ENCODE results near the gene UTP11.

UTP11 gene

GRCh38 chr1:38000233-38000528 lies 12.4 kb upstream of the UTP11 start:
- no peaks in the 10 kb centered on the region for H3K27me3 ChIP-seq (ENCODE audit: insufficient read depth, low read length)
- H3K4me3 ChIP-seq (ENCODE audit: low read depth, low read length) = no peak overlapping the region
- H2AFZ ChIP-seq (ENCODE audit: insufficient read depth, low read length, poor library complexity) = peak overlapping the region; percentile 19
- H2BK120ac ChIP-seq (ENCODE audit: insufficient read depth, low read length, poor library complexity) = peak overlapping the region; percentile 94
- H3K4me2 ChIP-seq (ENCODE audit: low read length) = peak overlapping the region; percentile 46
- peak overlapping the region; percentile 81 for H3K18ac ChIP-seq (ENCODE audit: low read length)
- H3K9me3 ChIP-seq (ENCODE audit: insufficient read depth, low read depth, low read length) = no peaks in the 10 kb centered on the region
- peak overlapping the region; percentile 97 for H4K91ac ChIP-seq (ENCODE audit: low read depth, low read length)
- H3K79me2 ChIP-seq (ENCODE audit: control insufficient read depth, insufficient read depth, low read length, poor library complexity) = peaks cover 41% of the 10 kb centered on the region
- peaks cover 45% of the 10 kb centered on the region for H3K79me1 ChIP-seq (ENCODE audit: low read length)
- H3K36me3 ChIP-seq (ENCODE audit: control insufficient read depth in 1 of 2, insufficient read depth in 2 of 2, low read length in 2 of 2) = peaks cover 28 to 30% of the 10 kb centered on the region in 2 experiments
- H2AK5ac ChIP-seq (ENCODE audit: low read length) = peak overlapping the region; percentile 65
- no CpG with 5 or more reads among the region's 2 CpGs for WGBS (ENCODE audit: extremely low coverage, insufficient coverage, insufficient read length)
- peak overlapping the region; percentile 72 for H2BK12ac ChIP-seq (ENCODE audit: low read length)
- peaks cover 44 to 51% of the 10 kb centered on the region in 2 experiments for H3K4me1 ChIP-seq (ENCODE audit: control insufficient read depth in 1 of 2, insufficient read depth in 2 of 2, low read length in 2 of 2)
- H2BK5ac ChIP-seq (ENCODE audit: low read depth, low read length, poor library complexity) = peak overlapping the region; percentile 97
- peak overlapping the region; percentile 14 for H4K12ac ChIP-seq (ENCODE audit: low read depth, low read length)
- no peak for DNase-seq
- H3K14ac ChIP-seq (ENCODE audit: low read length) = peak overlapping the region; percentile 87
- peak overlapping the region; percentile 54 for H3K9ac ChIP-seq (ENCODE audit: low read length)
- peak overlapping the region; percentile 87 for H4K8ac ChIP-seq (ENCODE audit: low read depth, low read length)
- H3K4ac ChIP-seq (ENCODE audit: low read depth, low read length) = peak overlapping the region; percentile 81
- no peak overlapping the region for H3K23ac ChIP-seq (ENCODE audit: low read length)
- peak overlapping the region; percentile 95 for H3K27ac ChIP-seq (ENCODE audit: low read depth, low read length)

DNA sequence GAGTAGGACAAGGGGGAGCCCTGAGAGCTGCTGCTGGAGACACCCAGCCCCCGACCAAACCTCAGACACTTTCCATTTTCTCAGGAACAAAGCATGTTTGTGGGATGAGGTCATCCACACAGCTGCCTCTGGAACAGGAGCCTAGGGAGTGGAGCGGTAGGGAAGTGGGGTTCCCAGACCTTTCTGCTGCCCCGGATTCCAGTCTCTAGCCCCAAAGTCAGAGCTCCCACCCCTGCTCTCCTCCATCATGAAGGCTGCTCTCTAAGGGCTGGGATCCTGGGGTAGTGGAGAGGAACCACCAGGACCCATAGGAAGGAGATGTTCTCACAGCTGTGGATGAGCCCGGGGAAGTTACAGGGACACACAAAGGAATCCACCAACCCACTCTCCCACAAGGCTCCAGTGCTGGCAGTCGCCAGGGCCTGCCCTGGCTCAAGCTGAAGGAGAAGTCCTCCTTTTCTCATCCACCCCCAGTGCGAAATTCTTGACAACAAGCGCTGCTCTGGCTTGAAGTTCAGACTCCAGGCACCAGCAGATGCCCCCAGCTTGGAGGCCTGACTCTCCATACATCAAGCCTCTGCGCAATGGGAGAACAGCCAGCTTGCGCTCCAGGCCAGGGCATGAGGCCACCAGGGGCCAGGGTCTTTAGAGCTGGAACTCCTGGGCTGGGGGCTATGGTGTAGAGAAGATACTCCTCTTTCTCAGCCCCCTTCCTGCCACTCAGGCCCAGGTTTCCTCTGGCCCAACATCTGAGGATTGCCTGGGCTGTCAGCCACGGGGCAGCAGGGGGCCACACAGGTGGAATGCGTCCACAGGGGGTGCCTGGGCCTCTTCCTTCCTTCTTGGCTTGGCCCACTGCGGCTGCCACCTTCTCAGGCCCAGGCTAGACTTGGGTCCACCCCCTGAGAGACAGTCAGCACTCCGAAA lies 11.7 kb upstream of the UTP11 start:
- Histone ChIP-seq H3K9ac (ENCODE audit: low read length) (peak overlapping the region; percentile 54), H3K27me3 (ENCODE audit: insufficient read depth, low read length) (no peaks in the 10 kb centered on the region), H4K12ac (ENCODE audit: low read depth, low read length) (peak overlapping the region; percentile 66), H3K4me3 (ENCODE audit: low read depth, low read length) (no peak overlapping the region), H3K79me1 (ENCODE audit: low read length) (peaks cover 46% of the 10 kb centered on the region), H2AK5ac (ENCODE audit: low read length) (peak overlapping the region; percentile 91), H3K36me3 (ENCODE audit: control insufficient read depth in 1 of 2, insufficient read depth in 2 of 2, low read length in 2 of 2) (peaks cover 26 to 27% of the 10 kb centered on the region in 2 experiments), H3K9me3 (ENCODE audit: insufficient read depth, low read depth, low read length) (no peaks in the 10 kb centered on the region), H2BK12ac (ENCODE audit: low read length) (peak overlapping the region; percentile 94), H3K4me1 (ENCODE audit: control insufficient read depth in 1 of 2, insufficient read depth in 2 of 2, low read length in 2 of 2) (peaks cover 46 to 53% of the 10 kb centered on the region in 2 experiments), H3K79me2 (ENCODE audit: control insufficient read depth, insufficient read depth, low read length, poor library complexity) (peaks cover 42% of the 10 kb centered on the region), H3K23ac (ENCODE audit: low read length) (no peak overlapping the region), H3K4ac (ENCODE audit: low read depth, low read length) (peak overlapping the region; percentile 85), H2BK120ac (ENCODE audit: insufficient read depth, low read length, poor library complexity) (peak overlapping the region; percentile 94), H4K91ac (ENCODE audit: low read depth, low read length) (peak overlapping the region; percentile 97), H3K18ac (ENCODE audit: low read length) (peak overlapping the region; percentile 92), H4K8ac (ENCODE audit: low read depth, low read length) (peak overlapping the region; percentile 87), H3K14ac (ENCODE audit: low read length) (peak overlapping the region; percentile 87), H2AFZ (ENCODE audit: insufficient read depth, low read length, poor library complexity) (peak overlapping the region; percentile 14), H2BK5ac (ENCODE audit: low read depth, low read length, poor library complexity) (peak overlapping the region; percentile 97), H3K4me2 (ENCODE audit: low read length) (peak overlapping the region; percentile 46), H3K27ac (ENCODE audit: low read depth, low read length) (peak overlapping the region; percentile 95)
- WGBS (ENCODE audit: extremely low coverage, insufficient coverage, insufficient read length) = no CpG with 5 or more reads among the region's 13 CpGs
- DNase-seq = peak in 1 of 2 donors; percentile 41

GRCh38 chr1:38003261-38004250 lies 9.0 kb upstream of the UTP11 start:
- Histone ChIP-seq H3K79me1 (ENCODE audit: low read length) (peaks cover 40% of the 10 kb centered on the region), H3K4ac (ENCODE audit: low read depth, low read length) (peak overlapping the region; percentile 99), H2AFZ (ENCODE audit: insufficient read depth, low read length, poor library complexity) (no peak overlapping the region), H3K9me3 (ENCODE audit: insufficient read depth, low read depth, low read length) (no peaks in the 10 kb centered on the region), H3K27me3 (ENCODE audit: insufficient read depth, low read length) (no peaks in the 10 kb centered on the region), H3K23ac (ENCODE audit: low read length) (no peak overlapping the region), H3K18ac (ENCODE audit: low read length) (peak overlapping the region; percentile 96), H3K36me3 (ENCODE audit: control insufficient read depth in 1 of 2, insufficient read depth in 2 of 2, low read length in 2 of 2) (peaks cover 6 to 7% of the 10 kb centered on the region in 2 experiments), H2AK5ac (ENCODE audit: low read length) (no peak overlapping the region), H2BK12ac (ENCODE audit: low read length) (no peak overlapping the region), H4K8ac (ENCODE audit: low read depth, low read length) (no peak overlapping the region), H3K4me3 (ENCODE audit: low read depth, low read length) (peak overlapping the region; percentile 89), H3K4me1 (ENCODE audit: control insufficient read depth in 1 of 2, insufficient read depth in 2 of 2, low read length in 2 of 2) (peaks cover 42 to 46% of the 10 kb centered on the region in 2 experiments), H4K91ac (ENCODE audit: low read depth, low read length) (peak overlapping the region; percentile 95), H2BK5ac (ENCODE audit: low read depth, low read length, poor library complexity) (peak overlapping the region; percentile 75), H2BK120ac (ENCODE audit: insufficient read depth, low read length, poor library complexity) (no peak overlapping the region), H3K4me2 (ENCODE audit: low read length) (peak overlapping the region; percentile 80), H4K12ac (ENCODE audit: low read depth, low read length) (no peak overlapping the region), H3K14ac (ENCODE audit: low read length) (peak overlapping the region; percentile 83), H3K9ac (ENCODE audit: low read length) (peak overlapping the region; percentile 82), H3K79me2 (ENCODE audit: control insufficient read depth, insufficient read depth, low read length, poor library complexity) (peaks cover 41% of the 10 kb centered on the region), H3K27ac (ENCODE audit: low read depth, low read length) (no peak overlapping the region)
- no CpG with 5 or more reads among the region's 8 CpGs for WGBS (ENCODE audit: extremely low coverage, insufficient coverage, insufficient read length)
- DNase-seq = no peak
